ENCODE results near the gene GREM2. TPM values are rescaled to one million over a fixed set of nuclear protein-coding genes. Genes with fewer than 3 reads are reported as not detected.

GREM2 gene
- total and polyA plus RNA-seq, 2 donors (not counting 3 experiments of a cell fraction or from before 2014, with no cell fraction given) = not detected

DNA sequence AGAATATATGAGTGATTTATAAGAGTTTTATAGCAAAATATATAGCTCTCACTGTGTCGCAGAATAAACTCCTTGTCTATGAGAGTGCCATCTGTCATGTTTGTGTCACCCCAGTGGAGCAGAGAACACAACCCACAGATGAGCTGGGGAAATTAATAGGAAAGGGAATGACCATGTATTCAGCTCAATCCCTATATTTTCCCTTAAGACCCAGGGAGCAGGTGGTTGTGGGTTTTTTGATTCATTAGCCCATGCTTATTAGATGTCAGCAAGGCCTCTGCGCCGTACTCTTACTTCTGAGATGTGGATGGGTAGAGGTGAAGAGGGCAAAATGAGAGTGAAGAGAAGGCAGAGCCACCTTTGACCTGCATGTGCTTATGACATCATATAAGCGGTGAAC is 4.1 kb upstream of the GREM2 start:
- no peak for TF ChIP-seq MAX (IDR thresholded peaks at IDR 0.05; ENCODE audit: insufficient read depth, insufficient read length)
- no peak for TF ChIP-seq POLR2AphosphoS5 (IDR thresholded peaks at IDR 0.05; ENCODE audit: insufficient read depth, low read depth, low read length)
- no peak for TF ChIP-seq CTCF (IDR thresholded peaks at IDR 0.05; ENCODE audit: extremely low read depth in 1 of 2, insufficient read depth in 1 of 2, low read depth in 1 of 2, low read length in 2 of 2)
- TF ChIP-seq EZH2 (IDR thresholded peaks at IDR 0.05; ENCODE audit: borderline replicate concordance, low read depth, low read length, severe bottlenecking) = no peak
- TF ChIP-seq GATA2 (IDR thresholded peaks at IDR 0.05; ENCODE audit: insufficient read depth, insufficient read length, low read depth, low read length) = no peak
- POLR2A ChIA-PET = no interaction called here
- dilution Hi-C loops (cut with MboI; ENCODE audit: extremely low pct_ligation_motif_present, low sequenced_read_pairs) (no loop called here), intact Hi-C loops (cut with micrococcal nuclease) (loop anchor here (10.0 kb wide), 1 partner anchor 161 kb away; no protein-coding TSS in a partner anchor)
- Histone ChIP-seq H3K9ac (replicated peaks; ENCODE audit: extremely low read depth, insufficient read depth, low read length) (no peak overlapping the region), H3K9me3 (replicated peaks; ENCODE audit: control insufficient read depth, insufficient read depth, low read length) (no peaks in the 10 kb centered on the region), H3K4me2 (ENCODE audit: insufficient read depth, low read length) (no peak overlapping the region), H3K36me3 (ENCODE audit: control insufficient read depth in 2 of 2, extremely low read depth in 1 of 2, insufficient read depth in 2 of 2, low read length in 2 of 2) (no peaks in the 10 kb centered on the region), H2AFZ (ENCODE audit: low read depth, low read length) (no peak overlapping the region), H3K27me3 (ENCODE audit: control insufficient read depth in 2 of 2, insufficient read depth in 2 of 2, low read length in 2 of 2) (peaks cover 0 to 2% of the 10 kb centered on the region in 2 experiments), H3K9me1 (replicated peaks; ENCODE audit: control insufficient read depth, extremely low read depth, insufficient read depth, low read length) (no peaks in the 10 kb centered on the region), H3K4me3 (replicated peaks in 1 of 3; ENCODE audit: insufficient read depth in 1 of 3, low read depth in 1 of 3, low read length in 3 of 3) (no peak overlapping the region), H3K79me2 (ENCODE audit: control insufficient read depth, insufficient read depth, low read length) (no peaks in the 10 kb centered on the region), H3K4me1 (ENCODE audit: control insufficient read depth, extremely low read depth, insufficient read depth, low read length) (no peaks in the 10 kb centered on the region), H3K27ac (ENCODE audit: insufficient read depth, low read depth, low read length) (no peak overlapping the region), H4K20me1 (replicated peaks; ENCODE audit: control insufficient read depth, extremely low read depth, insufficient read depth, low read length) (no peaks in the 10 kb centered on the region)
- no peak for FAIRE-seq
- DNase-seq (ENCODE audit: low read depth, low spot score) = no peak
- no TSS peak for BruUV-seq (replicated peaks)
- CTCF ChIA-PET = no interaction called here
